Measurements from ENCODE around the gene ZC3H7A. TPM values are rescaled to one million over a fixed set of nuclear protein-coding genes. Genes with fewer than 3 reads are reported as not detected.

ZC3H7A gene
- total RNA-seq, 1 donor from 2014 or later = 62.1 TPM

DNA sequence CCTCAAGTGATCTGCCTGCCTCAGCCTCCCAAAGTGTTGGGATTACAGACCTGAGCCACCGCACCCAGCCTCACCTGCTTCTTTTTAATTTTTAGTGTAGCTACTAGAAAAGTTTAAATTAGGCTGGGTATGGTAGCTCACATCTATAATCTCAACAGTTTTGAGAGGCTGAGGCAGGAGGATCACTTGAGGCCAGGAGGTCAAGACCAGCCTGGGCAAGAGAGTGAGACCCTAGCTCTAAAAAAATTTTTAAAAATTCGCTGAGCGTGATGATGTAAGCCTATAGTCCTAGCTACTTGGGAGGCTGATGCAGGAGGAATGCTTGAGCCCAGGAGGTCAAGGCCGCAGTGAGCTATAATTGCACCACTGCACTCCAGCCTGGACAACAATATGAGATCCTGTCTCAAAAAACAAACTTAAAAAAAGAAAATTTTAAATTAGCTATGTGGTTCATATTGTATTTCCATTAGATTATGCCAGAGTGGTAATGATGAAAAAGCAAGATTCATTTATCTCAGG, 89.3 kb downstream of the ZC3H7A start:
- no peak for DNase-seq (ENCODE audit: extremely low read depth, low read depth, low spot score)

DNA sequence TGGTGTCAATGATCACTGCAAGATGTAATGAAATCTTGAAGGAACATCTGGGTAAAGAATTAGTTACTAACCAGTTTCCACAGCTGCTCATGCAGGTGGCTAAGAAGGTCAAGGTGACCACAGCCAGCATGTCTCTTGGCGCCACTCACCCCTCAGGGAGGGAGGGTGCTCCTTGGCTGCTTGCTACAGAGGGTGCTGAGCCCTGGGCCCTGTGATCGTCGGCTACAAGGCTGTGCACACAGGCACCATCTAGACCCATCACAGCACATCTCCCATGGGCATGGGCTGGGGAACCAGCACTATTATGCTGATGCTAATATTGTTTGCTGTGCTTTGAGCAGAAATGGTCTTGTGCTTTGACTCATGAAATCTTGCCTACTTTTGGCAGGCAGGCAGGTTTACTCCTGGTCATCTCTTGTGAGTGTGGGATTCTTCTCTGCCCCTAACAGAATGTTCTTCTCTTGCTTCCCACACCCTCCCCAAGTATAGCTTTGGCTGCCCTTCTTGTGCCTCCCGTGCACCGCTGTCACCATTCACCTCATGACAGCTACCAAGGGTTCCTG, 90.8 kb downstream of the ZC3H7A start:
- DNase-seq (ENCODE audit: extremely low read depth, low read depth, low spot score) = no peak

DNA sequence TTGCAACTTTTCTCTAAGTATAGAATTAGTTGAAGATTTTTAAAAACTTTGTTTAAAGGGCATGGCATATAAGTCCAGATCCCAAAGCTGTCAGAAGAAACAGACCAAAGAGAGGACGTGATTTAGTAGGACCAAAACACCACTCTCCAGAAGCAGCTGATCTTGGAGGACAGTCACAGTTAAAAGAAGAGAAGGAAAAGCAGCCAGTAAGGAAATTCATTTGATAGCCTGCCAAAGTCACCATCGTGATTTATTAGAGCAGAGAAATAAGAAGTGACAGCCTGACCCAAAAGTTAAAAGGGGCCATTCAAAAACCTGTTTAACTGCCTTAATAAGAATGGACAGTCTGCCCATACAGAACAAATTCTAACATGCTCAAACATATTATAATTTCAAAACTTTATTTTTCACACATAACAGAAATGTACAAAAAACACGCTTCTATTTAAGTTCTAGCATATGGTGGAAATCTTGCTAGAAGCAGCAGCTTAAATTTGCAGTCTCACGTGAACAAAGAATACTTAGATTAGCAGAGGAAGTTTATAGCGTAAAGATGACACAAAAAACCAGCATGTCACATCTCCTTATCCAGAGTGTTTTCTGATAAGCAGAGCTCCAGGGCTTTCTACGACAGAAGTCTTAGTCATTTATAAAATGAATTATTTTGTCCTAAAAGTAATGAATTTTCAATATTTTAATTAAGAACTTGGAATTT, 91.6 kb downstream of the ZC3H7A start:
- no peak for DNase-seq (ENCODE audit: extremely low read depth, low read depth, low spot score)

Other genes with a start within 250 kb of the ZC3H7A start
- gene LITAF, start 210.3 kb downstream of the ZC3H7A start, total RNA-seq = 4.7 and 6.9 TPM in 2 replicates
- 30.0 and 48.4 TPM in 2 replicates for gene SNN, start 128.8 kb downstream of the ZC3H7A start, total RNA-seq
- 52.5 and 53.4 TPM in 2 replicates for gene TXNDC11, start 54.4 kb downstream of the ZC3H7A start, total RNA-seq
- 96.8 and 134 TPM in 2 replicates for gene RSL1D1, start 54.3 kb upstream of the ZC3H7A start, total RNA-seq
- 89.0 and 91.1 TPM in 2 replicates for gene GSPT1, start 118.7 kb upstream of the ZC3H7A start, total RNA-seq
- gene NPIPB2, start 144.8 kb upstream of the ZC3H7A start, total RNA-seq = 2.4 and 9.4 TPM in 2 replicates
- not detected in 2 replicates for gene TNFRSF17, start 168.0 kb upstream of the ZC3H7A start, total RNA-seq
- gene SNX29, start 179.5 kb upstream of the ZC3H7A start, total RNA-seq = 16.5 and 17.7 TPM in 2 replicates

Data from glomerular endothelial cell (primary cell).